EL (cell line): Measurements from ENCODE around the gene HLCS.

Experiments
- DNase-seq: peaks from one replicate; pipeline ENCODE4 v3.0.0-alpha.2; 2016

The HLCS gene

GRCh38 chr21:36879827-36880226, 86.6 kb downstream of the HLCS start:
- DNase-seq, result no peak

- no peak for DNase-seq
Observed at GRCh38 chr21:36877741-36878140, 88.7 kb downstream of the HLCS start.

GRCh38 chr21:36874665-36875064, 91.8 kb downstream of the HLCS start:
- no peak for DNase-seq

GRCh38 chr21:36873513-36873912, 93.0 kb downstream of the HLCS start:
- peak; percentile 58 for DNase-seq

GRCh38 chr21:36867291-36867905, 99.1 kb downstream of the HLCS start:
- DNase-seq, result no peak

- DNase-seq, result no peak
Observed at GRCh38 chr21:36866419-36866818, 100.0 kb downstream of the HLCS start.

- no peak for DNase-seq
Observed at GRCh38 chr21:36864974-36865373, 101.5 kb downstream of the HLCS start.

- DNase-seq, result no peak
Observed at GRCh38 chr21:36863260-36863659, 103.2 kb downstream of the HLCS start.

- peak; percentile 13 for DNase-seq
Observed at GRCh38 chr21:36861595-36862323, 104.7 kb downstream of the HLCS start.

- DNase-seq, result peak; percentile 91
Observed at GRCh38 chr21:36860736-36861594, 105.5 kb downstream of the HLCS start.

- DNase-seq, result peak; percentile 79
Observed at GRCh38 chr21:36859744-36860501, 106.5 kb downstream of the HLCS start.

- DNase-seq, result peak; percentile 61
Observed at GRCh38 chr21:36858320-36858957, 108.0 kb downstream of the HLCS start.

GRCh38 chr21:36856643-36857042, 109.8 kb downstream of the HLCS start:
- no peak for DNase-seq

- DNase-seq, result peak; percentile 61
Observed at GRCh38 chr21:36854391-36854790, 112.1 kb downstream of the HLCS start.

- no peak for DNase-seq
Observed at GRCh38 chr21:36852864-36853263, 113.6 kb downstream of the HLCS start.

- no peak for DNase-seq
Observed at GRCh38 chr21:36852293-36852692, 114.2 kb downstream of the HLCS start.

GRCh38 chr21:36851121-36851520, 115.3 kb downstream of the HLCS start:
- DNase-seq, result no peak

GRCh38 chr21:36850372-36850771, 116.1 kb downstream of the HLCS start:
- DNase-seq, result no peak

GRCh38 chr21:36849461-36850105, 116.9 kb downstream of the HLCS start:
- no peak for DNase-seq

GRCh38 chr21:36848730-36849274, 117.7 kb downstream of the HLCS start:
- DNase-seq, result no peak

- peak; percentile 82 for DNase-seq
Observed at GRCh38 chr21:36847189-36847588, 119.3 kb downstream of the HLCS start.

GRCh38 chr21:36846631-36847030, 119.8 kb downstream of the HLCS start:
- no peak for DNase-seq
